Measurements from ENCODE around the gene CYBC1.

The CYBC1 gene

DNA sequence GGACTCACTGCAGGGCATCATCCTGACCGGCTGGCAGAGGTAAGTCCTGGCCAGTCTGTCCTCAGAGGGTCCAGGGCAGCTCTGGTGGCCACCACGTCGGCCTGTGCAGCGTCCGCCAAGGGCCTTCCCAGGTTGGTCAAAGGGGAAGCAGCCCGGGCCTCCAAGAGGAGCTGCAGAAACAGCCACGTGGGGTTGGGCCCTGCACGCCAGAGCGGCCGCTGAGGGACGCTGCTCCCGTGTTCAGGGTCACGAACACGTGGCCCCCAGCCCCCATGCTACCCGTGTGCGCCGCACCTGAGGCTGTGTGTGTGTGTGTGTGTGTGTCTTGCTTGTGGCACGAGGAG, 13.3 kb downstream of the CYBC1 start:
- TF ChIP-seq POLR2AphosphoS5 (IDR thresholded peaks at IDR 0.05; ENCODE audit: low read depth) (no peak), SPI1 (IDR thresholded peaks at IDR 0.05; ENCODE audit: borderline replicate concordance, low read depth) (no peak), GABPA (IDR thresholded peaks at IDR 0.05; ENCODE audit: low read depth) (no peak)
- TF ChIP-seq, protein P1, sequence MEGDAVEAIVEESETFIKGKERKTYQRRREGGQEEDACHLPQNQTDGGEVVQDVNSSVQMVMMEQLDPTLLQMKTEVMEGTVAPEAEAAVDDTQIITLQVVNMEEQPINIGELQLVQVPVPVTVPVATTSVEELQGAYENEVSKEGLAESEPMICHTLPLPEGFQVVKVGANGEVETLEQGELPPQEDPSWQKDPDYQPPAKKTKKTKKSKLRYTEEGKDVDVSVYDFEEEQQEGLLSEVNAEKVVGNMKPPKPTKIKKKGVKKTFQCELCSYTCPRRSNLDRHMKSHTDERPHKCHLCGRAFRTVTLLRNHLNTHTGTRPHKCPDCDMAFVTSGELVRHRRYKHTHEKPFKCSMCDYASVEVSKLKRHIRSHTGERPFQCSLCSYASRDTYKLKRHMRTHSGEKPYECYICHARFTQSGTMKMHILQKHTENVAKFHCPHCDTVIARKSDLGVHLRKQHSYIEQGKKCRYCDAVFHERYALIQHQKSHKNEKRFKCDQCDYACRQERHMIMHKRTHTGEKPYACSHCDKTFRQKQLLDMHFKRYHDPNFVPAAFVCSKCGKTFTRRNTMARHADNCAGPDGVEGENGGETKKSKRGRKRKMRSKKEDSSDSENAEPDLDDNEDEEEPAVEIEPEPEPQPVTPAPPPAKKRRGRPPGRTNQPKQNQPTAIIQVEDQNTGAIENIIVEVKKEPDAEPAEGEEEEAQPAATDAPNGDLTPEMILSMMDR (IDR thresholded peaks at IDR 0.05; ENCODE audit: insufficient read depth, low read length): no peak
- TF ChIP-seq, protein P2, sequence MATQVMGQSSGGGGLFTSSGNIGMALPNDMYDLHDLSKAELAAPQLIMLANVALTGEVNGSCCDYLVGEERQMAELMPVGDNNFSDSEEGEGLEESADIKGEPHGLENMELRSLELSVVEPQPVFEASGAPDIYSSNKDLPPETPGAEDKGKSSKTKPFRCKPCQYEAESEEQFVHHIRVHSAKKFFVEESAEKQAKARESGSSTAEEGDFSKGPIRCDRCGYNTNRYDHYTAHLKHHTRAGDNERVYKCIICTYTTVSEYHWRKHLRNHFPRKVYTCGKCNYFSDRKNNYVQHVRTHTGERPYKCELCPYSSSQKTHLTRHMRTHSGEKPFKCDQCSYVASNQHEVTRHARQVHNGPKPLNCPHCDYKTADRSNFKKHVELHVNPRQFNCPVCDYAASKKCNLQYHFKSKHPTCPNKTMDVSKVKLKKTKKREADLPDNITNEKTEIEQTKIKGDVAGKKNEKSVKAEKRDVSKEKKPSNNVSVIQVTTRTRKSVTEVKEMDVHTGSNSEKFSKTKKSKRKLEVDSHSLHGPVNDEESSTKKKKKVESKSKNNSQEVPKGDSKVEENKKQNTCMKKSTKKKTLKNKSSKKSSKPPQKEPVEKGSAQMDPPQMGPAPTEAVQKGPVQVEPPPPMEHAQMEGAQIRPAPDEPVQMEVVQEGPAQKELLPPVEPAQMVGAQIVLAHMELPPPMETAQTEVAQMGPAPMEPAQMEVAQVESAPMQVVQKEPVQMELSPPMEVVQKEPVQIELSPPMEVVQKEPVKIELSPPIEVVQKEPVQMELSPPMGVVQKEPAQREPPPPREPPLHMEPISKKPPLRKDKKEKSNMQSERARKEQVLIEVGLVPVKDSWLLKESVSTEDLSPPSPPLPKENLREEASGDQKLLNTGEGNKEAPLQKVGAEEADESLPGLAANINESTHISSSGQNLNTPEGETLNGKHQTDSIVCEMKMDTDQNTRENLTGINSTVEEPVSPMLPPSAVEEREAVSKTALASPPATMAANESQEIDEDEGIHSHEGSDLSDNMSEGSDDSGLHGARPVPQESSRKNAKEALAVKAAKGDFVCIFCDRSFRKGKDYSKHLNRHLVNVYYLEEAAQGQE (IDR thresholded peaks at IDR 0.05; ENCODE audit: insufficient replicate concordance, low read depth): no peak
- Histone ChIP-seq H3K27ac (replicated peaks) (no peak overlapping the region), H3K27me3 (ENCODE audit: insufficient read depth, poor library complexity, severe bottlenecking) (no peaks in the 10 kb centered on the region), H3K4me3 (replicated peaks; ENCODE audit: insufficient read depth, low read length) (no peak overlapping the region)
- DNase-seq (ENCODE audit: low read depth in 1 of 2, low spot score in 1 of 2): no peak

DNA sequence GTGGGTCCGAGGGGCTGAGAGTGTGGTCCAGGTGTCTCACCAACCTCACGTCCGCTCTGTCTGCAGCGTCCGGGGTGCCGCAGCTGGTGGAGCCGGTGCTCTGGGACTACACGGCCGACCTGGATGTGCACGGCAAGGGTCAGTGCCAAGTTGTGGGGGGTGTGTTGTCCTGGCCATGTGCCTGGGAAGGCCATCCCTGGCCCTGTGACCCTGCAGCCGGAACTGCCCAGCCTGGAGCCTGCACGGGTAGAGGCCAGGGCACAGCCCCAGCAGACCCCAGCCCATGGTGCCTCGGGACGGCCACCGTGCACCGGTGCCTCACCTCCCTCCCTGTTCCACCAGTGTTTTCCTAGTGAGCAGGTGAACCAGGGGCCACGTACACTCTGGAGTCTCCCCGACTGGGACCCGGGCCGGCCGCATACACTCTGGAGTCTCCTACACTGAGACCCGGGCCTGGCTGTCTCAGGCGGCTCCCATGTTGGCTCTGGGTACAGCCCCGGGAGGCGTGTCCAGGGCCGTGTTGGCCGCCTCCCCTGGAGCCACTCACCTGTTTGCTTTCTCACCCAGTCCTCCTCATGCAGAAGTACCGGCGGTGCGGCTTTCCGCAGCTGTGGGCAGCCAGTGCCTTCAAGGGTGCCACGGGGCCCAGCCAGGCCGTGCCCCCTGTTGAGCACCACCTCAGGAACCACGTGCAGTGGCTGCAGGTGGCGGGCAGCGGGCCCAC, 13.8 kb downstream of the CYBC1 start:
- H3K4me3 ChIP-seq (replicated peaks; ENCODE audit: insufficient read depth, low read length): no peak overlapping the region
- no peaks in the 10 kb centered on the region for H3K27me3 ChIP-seq (ENCODE audit: insufficient read depth, poor library complexity, severe bottlenecking)
- no peak for TF ChIP-seq SPI1 (IDR thresholded peaks at IDR 0.05; ENCODE audit: borderline replicate concordance, low read depth)
- no peak for TF ChIP-seq GABPA (IDR thresholded peaks at IDR 0.05; ENCODE audit: low read depth)
- TF ChIP-seq, protein P1 (IDR thresholded peaks at IDR 0.05; ENCODE audit: insufficient read depth, low read length): no peak
- TF ChIP-seq, protein P2 (IDR thresholded peaks at IDR 0.05; ENCODE audit: insufficient replicate concordance, low read depth): no peak
- TF ChIP-seq POLR2AphosphoS5 (IDR thresholded peaks at IDR 0.05; ENCODE audit: low read depth): no peak
- DNase-seq (ENCODE audit: low read depth in 1 of 2, low spot score in 1 of 2): no peak
- no peak overlapping the region for H3K27ac ChIP-seq (replicated peaks)

DNA sequence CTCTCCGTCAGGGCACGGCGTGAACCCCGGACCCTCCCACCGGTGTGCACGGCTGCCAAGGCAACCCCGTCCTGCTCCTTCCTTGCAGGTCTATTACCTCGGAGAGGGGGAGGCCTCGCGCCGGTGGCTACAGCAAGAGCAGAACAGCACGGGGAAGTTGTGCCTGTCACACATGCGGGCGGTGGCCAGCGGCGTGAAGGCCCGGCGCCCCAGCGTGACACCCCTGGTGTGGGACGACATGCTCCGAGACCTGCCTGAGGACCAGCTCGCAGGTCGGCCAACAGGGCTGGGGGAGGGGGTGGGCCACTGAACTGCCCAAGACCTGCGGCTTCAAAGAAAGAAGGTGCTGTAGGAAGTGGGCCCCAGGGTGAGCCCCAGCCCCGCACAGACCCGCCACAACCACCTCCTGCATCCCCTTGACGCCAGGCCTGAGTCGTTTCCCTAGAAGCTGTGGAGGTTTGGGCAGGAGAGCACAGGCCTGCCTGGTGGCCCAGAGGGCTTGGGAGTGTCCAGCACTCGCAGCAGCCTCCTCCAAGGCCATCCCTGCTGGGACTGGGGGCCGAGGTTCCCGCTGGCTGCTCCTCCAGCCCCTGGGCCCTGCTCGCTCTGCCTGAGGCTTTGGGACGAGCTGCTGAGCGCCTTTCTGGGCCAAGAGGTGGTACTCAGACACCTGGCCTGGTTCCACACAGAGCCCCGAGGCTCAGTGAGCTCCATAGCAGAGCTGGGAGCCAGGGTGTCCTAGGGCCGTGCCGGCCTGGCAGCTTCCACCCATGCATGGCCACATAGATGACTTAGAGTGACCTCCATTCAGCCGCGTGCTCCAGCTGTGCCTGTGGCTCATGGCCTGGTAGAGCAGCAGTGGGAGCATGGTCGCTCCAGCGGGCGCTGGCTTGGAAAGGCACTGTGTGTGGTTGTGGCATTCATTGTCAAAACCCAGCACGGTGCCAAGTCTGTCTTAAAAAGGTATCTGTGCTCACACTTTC, 14.7 kb downstream of the CYBC1 start:
- DNase-seq (ENCODE audit: low read depth in 1 of 2, low spot score in 1 of 2): no peak
- no peak overlapping the region for H3K4me3 ChIP-seq (replicated peaks; ENCODE audit: insufficient read depth, low read length)
- TF ChIP-seq SPI1 (IDR thresholded peaks at IDR 0.05; ENCODE audit: borderline replicate concordance, low read depth) (no peak), POLR2AphosphoS5 (IDR thresholded peaks at IDR 0.05; ENCODE audit: low read depth) (no peak), GABPA (IDR thresholded peaks at IDR 0.05; ENCODE audit: low read depth) (no peak)
- TF ChIP-seq, protein P1 (IDR thresholded peaks at IDR 0.05; ENCODE audit: insufficient read depth, low read length): no peak
- TF ChIP-seq, protein P2 (IDR thresholded peaks at IDR 0.05; ENCODE audit: insufficient replicate concordance, low read depth): no peak
- no peak overlapping the region for H3K27ac ChIP-seq (replicated peaks)
- no peaks in the 10 kb centered on the region for H3K27me3 ChIP-seq (ENCODE audit: insufficient read depth, poor library complexity, severe bottlenecking)

Measured in HL-60 (cell line).